ENCODE results near the gene SERPINB7.
"Not testable (repeated sequence)": the region's sequence is repeated elsewhere in the genome, so short reads cannot be mapped to it uniquely, and the experiment has no call there.

SERPINB7 gene

DNA sequence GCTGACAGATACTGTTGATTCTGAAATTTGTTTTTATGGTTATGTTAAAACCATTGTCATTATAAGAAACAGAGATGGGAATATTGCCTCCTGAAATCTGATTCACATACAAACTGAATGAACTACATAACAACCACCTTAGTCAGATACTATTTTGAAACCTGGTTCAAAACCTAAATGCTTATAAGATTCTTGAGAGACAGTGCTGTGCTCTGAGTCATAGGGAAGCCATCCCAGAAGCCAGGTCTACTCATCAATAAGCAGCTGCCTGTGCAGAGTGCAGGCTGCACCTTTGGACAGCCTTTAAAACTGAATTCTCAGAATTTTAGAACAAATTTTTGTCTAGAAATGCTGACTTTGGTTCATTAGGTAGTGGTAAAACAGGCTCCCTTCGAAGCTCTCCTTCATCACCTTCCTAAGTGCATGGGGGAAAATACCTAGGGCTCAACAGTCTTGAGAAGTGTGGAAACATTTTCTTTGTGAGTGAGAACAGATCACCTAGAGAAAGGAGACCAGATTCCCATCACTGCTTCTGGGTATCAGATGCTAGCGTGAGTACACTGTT lies at the start of gene SERPINB7:
SERPINB7 (plus strand) TSS at position 253 of the 565 bp plus-strand sequence. CDS start 6,955 bp downstream, outside the sequence.
- DNase-seq: no peak

GRCh38 chr18:63725682-63726480 lies 49.3 kb upstream of the SERPINB7 start:
- no peak for DNase-seq

- DNase-seq: no peak
Measured at GRCh38 chr18:63730773-63731172, 44.4 kb upstream of the SERPINB7 start.

DNA sequence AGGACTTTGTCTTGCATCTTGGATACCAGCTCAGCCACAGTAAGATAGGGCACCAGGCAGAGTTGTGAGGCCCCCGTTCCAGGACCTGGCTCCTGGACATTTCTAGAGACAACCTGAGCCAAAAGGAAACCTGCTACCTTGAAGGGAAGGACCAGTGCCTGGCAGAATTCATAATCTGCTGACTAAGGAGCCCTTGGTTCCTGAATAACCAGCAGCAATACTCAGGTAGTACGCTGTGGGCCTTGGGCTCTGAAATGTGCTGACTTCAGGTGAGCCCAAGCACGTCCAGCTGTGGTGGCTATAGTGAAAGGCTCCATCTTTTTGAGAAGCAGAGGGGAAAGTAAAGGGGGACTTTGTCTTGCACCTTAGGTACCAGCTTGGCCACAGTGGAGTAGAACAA lies 44.0 kb upstream of the SERPINB7 start:
- no peak for DNase-seq

DNA sequence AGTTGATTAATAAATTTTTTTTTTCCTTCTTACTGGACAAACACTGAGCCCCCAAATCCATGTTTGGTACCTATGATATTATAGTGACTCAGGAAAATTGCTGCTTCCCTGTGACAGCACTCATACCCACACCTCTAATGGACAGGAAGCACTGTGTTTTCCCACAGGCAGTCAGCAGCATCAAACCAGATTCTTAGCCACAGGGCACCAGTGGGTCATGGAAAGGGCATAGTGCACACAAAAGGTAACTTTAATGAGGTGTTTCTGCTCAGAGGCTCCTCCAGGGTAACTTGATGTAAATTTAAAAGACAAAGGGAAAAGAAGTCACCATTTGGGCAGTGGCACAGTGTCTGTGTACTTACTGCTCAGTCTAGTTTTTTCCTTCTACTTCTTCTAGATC lies 38.3 kb upstream of the SERPINB7 start:
- no peak for DNase-seq

DNA sequence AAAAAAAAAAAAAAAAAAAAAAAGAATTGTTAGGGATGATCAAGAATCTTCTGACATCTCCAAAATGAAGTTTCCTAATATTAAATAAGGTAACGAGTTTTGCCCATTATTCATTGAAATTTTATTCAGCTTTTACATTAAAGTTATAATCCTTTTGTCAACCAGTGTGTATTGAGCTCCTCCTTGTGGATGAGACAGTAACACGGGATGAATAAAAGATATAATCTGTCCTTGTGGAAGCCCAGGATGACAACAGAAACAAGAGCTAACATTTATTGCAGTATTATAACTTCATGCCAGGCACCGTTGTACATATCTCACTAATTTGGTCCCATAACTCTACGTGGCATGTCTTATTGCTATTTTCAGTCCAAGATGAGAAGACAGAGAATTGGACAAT lies 33.4 kb upstream of the SERPINB7 start:
- DNase-seq: no peak

DNA sequence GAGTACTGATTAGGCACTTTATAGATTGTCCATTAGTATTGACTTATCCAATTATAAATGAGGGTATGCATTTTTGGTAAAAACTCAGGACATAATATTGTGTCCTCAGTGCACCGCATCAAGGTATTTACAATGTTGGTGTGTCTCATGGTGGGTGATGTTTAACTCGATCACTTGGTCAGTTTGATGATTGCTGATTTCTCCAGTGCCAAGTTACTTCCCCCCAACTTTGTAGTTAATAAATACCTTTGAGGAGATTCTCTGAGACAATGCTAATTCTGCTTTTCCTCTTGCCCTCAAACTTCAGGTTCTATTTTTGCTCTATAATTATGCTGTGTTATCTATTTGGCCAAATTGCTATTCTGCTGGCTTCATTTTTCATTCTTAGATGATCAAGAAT lies 28.2 kb upstream of the SERPINB7 start:
- DNase-seq: no peak

- no peak for DNase-seq
Measured at GRCh38 chr18:63749489-63749888, 25.7 kb upstream of the SERPINB7 start.

DNA sequence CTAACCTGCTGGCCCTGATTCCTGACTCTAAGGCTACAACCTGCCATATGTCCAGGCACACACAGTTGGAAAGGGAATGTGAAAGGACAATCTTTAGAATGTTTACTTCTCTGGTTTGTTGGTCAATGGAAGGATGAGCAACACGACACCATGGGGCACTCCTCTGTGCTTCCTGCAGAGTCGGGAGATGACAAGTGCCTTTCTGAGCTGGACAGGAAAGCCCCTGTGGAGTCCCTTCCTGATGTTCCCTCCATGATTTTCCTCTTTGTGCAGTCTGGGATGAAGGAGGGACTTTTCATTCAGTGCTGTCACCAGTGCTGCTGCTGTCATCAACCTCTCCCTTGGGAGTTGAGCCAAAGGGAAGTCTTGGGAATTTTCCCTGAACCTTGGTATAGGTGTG lies 22.6 kb upstream of the SERPINB7 start:
- no peak for DNase-seq

DNA sequence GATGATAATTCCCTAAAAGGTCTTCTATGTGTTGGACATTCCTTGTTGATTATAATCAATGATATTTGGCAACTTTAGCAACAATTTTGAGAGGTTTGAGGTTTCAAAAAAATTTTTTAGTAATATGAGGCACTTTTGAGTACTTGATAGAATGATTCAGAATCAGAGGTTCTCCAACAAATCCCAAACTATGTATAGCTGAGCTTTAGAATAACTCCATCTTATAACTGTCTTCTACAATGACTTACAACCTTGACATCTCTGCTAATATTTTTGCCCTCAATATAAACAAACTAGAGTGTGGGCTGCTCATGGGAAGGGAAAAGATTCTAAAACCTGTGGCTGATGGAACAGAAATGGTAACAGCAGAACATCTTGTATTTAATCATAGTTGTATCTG lies 21.5 kb upstream of the SERPINB7 start:
- DNase-seq: no peak

DNA sequence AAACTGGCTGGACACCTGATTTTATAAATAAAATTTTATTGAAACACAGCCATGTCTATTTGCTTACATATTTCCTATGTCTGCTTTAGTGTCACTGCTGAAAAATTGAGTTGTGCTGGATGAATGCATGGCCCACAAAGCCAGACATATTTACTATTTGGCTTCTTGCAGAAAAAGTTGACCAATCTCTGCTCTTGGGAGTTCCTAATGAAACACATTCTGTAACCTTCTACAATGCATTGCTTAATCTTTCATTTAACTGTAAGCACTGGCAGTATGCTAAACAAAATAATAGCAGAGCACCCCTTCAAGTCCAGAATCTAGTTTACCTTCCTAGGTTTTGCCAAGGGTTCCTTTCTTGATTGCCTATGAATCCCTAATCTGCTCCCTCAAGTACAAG lies 17.7 kb upstream of the SERPINB7 start:
- DNase-seq: no peak

- no peak for DNase-seq
Measured at GRCh38 chr18:63758615-63759240, 16.5 kb upstream of the SERPINB7 start.

DNA sequence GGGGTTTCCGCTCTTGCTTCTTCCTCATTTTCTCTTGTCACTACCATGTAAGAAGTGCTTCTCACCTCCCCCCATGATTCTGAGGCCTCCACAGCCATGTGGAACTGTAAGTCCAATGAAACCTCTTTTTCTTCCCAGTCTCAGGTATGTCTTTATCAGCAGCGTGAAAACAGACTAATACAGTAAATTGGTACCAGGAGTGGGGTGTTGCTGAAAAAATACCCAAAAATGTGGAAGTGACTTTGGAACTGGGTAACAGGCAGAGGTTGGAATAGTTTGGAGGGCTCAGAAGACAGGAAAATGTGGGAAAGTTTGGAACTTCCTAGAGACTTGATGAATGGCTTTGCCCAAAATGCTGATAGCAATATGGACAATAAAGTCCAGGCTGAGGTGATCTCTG lies 15.4 kb upstream of the SERPINB7 start:
- not testable (repeated sequence) for DNase-seq

DNA sequence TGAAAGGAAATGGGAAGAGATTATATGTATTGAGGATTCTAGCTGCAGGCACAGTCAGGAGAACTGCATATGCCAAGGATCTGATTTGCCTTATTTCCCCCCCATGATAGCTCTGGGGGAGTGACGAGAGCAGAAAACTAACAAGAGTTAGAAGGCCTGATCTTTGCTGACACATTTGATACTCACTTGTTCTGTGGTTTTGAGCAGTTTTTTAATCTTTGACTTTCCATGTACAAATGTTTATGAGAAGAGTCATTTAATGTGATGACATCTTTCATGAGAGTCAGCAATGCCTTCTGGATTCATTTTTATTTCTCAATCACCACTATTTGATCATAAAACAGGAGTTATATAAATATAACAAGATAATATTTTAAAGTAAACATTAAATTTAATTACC lies 12.7 kb upstream of the SERPINB7 start:
- DNase-seq: no peak

DNA sequence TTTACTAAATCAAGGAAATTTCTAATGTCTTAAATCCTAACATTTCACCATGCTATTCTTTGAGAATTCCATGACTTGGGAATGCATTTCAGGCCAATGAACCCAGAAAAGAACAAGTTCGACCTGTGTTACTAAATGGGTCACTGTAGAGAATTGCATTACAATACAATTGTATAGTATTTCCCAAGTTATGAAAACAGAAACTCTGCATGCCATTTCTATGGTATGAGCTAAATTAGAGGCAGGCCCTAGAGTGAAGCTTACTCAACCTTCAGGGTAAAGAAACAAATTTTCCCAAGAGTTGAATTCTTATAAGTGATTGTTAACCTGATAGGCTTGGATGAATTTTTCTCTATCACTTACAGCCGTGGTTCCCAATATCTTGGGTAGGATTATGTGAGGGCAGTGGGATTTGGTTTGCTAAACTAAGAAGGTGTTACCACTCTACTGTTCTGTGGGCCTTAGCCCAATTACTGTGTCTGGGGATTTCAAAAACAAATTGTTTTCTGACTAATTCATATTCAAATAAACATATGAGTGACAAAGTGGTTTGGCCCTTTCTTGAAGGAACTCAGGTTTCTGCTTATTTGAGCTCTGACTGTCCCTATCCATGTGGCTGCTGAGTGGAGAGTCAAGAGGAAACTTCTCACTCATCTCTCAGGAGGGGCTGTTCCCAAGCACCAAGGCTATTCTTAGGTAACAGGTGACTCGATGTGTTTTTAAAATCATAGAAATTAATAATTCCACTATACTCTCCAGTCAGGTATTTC lies 11.2 kb upstream of the SERPINB7 start:
- no peak for DNase-seq

GRCh38 chr18:63765837-63766236 lies 9.4 kb upstream of the SERPINB7 start:
- no peak for DNase-seq

DNA sequence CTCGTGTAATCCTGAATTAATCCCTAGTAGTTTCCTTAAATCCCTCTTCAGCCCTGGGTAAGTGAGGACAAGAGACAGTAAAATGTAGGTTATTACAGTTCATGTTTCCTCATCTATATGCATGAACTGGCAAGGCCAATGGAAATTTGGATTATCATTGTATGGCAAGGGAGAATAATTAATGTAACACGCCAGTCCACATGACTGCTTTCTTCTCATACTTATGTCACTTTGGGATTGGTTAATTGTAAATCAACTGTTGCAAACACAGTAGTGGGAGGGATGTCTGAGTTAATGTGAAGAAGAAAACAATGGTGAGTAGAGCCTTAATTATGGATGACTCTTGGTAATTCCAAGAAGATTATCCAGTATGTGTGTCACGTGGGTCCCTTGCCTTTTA lies 1.7 kb upstream of the SERPINB7 start:
- no peak for DNase-seq

DNA sequence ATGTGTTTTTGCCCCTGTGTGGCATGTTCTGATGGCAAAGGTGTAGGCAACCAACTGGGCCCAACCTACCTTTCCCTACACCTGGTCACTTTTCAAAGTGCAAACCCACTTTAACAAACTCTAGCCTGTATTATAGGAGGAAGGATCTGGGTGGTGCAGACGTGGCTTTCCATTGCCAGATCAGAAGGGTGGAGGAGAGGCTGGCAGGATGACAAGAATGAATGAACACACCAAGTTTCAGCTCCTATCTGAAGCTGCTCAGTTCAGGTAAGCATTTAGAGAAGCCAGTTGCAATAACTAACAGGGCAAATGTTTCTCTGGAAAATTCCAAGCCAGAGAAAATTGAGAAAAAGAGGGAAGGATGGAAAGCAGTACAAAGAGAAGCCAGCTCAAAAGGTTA lies 707 bp upstream of the SERPINB7 start:
- DNase-seq: no peak

DNA sequence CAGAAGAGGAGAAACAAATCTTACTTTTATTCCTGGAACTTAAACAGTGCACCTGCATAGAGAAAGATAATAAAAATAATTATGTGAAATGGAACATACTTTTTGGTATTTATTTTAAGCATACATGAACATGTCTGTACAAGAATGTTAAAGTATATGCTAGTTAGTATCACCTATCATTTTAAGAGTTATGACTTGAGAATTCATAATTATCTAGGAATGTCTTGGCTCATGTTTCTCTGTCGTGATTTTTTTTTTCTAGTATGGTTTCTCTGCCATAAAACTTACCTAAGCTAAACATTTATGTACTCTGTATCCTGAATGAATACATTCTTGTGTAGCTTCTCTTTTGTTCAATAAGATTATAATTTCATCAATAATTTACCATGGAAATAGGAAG lies 4.2 kb downstream of the SERPINB7 start:
- DNase-seq: no peak

GRCh38 chr18:63783394-63783793 lies 8.2 kb downstream of the SERPINB7 start:
- DNase-seq: no peak

DNA sequence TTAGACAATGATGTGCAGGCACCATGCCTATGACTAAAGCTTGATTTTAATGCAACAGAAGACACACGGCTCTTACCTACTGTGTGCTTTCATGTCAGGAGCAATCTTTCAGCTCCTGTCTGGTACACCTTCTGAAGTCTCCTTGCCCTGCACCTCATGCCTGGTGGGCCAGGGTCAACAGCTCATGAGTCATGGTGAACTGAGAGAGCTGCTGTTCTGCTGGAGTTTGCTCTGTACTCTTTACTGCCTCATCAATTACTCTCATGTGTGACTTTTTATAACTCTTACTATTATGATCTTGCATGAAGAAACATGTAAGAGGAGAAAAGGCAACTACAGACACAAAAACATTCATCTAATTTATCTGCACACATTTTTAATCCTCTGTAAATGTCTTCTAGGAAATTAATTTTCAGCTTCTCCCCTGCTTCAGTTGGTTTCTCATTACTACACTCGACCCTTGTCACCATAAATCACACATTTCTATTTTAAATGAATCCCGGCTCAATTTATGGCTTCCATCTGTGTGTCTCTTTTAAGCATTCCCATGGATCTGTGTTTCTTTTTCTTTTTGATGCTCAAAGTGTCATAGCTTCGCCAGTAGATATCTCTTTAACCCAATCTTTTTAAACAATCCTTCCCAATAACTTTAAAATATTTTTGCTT lies 9.7 kb downstream of the SERPINB7 start:
- no peak for DNase-seq

GRCh38 chr18:63787673-63788072 lies 12.5 kb downstream of the SERPINB7 start:
- DNase-seq: no peak
